Activated naive CD4-positive, alpha-beta T cell treated with anti-CD3 and anti-CD28 coated beads for 36 hours (primary cell): ENCODE data around the gene HCN1. TPM values are rescaled to one million over a fixed set of nuclear protein-coding genes. Genes with fewer than 3 reads are reported as not detected.
"Not testable (repeated sequence)": the region's sequence is repeated elsewhere in the genome, so short reads cannot be mapped to it uniquely, and the experiment has no call there.

Source experiments
- CTCF ChIA-PET: fragments of 350-600 bp; sonication (Branson Sonifier 250); formaldehyde crosslinking; loops from one replicate; lab custom pipeline; 2021; ENCODE audit warnings: antibody characterized with exemption; lab: Charles Lee
- DNase-seq: peaks from one replicate; pipeline ENCODE4 v3.0.0-alpha.2; 2020
- H3K27ac Mint-ChIP-seq: one replicate; pipeline ENCODE4 v1.8.0; 2021; ENCODE audit warnings: mild to moderate bottlenecking, mixed read lengths
- H3K27me3 Mint-ChIP-seq: one replicate; pipeline ENCODE4 v1.8.0; 2021; ENCODE audit warnings: low read depth, mixed read lengths
- H3K36me3 Mint-ChIP-seq: one replicate; pipeline ENCODE4 v1.8.0; 2021; ENCODE audit warnings: low read depth, mixed read lengths
- H3K4me1 Mint-ChIP-seq: one replicate; pipeline ENCODE4 v1.8.0; 2021; ENCODE audit warnings: low read depth, mixed read lengths
- H3K4me3 Mint-ChIP-seq: one replicate; pipeline ENCODE4 v1.8.0; 2021; ENCODE audit warnings: mild to moderate bottlenecking, moderate library complexity, mixed read lengths
- H3K9me3 Mint-ChIP-seq: one replicate; pipeline ENCODE4 v1.8.0; 2021; ENCODE audit warnings: mixed read lengths
- intact Hi-C: fragments of 100-400 bp; cut with micrococcal nuclease; formaldehyde crosslinking; loops from one replicate; pipeline ENCODE4 v1.15.1; 2023
- total RNA-seq, 2 experiments: library from RNA; stranded (reverse); gene quantifications; one replicate each; pipeline ENCODE4 v1.2.3, GENCODE V29; 2021

The HCN1 gene
- total RNA-seq, 2 experiments from 2014 or later = not detected

GRCh38 chr5:45604092-45604491 lies 92.1 kb downstream of the HCN1 start:
- H3K4me3 Mint-ChIP-seq = no peak overlapping the region
- peaks cover 8% of the 10 kb centered on the region for H3K9me3 Mint-ChIP-seq
- intact Hi-C loops = no loop called here
- H3K27ac Mint-ChIP-seq = no peak overlapping the region
- CTCF ChIA-PET = no interaction called here
- H3K27me3 Mint-ChIP-seq = no peaks in the 10 kb centered on the region
- DNase-seq = no peak
- H3K36me3 Mint-ChIP-seq = no peaks in the 10 kb centered on the region
- H3K4me1 Mint-ChIP-seq = no peaks in the 10 kb centered on the region

DNA sequence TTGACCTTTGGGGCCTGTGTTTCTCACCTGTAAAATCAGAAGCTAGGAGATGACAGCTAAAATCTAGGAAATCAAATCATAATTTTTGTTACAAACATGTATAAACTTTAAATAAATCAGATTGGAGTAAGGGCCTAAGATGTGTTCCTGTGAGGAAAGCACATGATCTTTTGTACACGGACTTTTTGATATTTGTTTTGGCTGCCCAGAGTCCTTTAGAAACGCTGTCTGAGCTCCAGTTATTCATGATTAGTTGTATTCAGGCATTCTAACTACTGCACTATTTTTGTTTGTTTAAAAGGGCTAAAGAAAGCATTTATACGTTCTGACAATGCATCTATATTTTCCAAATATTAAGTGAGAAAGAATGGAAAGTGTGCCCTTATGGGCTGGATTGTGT lies 94.8 kb downstream of the HCN1 start:
- Mint-ChIP-seq H3K27me3 (no peaks in the 10 kb centered on the region), H3K4me3 (no peak overlapping the region), H3K36me3 (no peaks in the 10 kb centered on the region), H3K9me3 (peaks cover 13% of the 10 kb centered on the region), H3K27ac (no peak overlapping the region), H3K4me1 (no peaks in the 10 kb centered on the region)
- no peak for DNase-seq
- CTCF ChIA-PET = no interaction called here
- intact Hi-C loops = no loop called here

DNA sequence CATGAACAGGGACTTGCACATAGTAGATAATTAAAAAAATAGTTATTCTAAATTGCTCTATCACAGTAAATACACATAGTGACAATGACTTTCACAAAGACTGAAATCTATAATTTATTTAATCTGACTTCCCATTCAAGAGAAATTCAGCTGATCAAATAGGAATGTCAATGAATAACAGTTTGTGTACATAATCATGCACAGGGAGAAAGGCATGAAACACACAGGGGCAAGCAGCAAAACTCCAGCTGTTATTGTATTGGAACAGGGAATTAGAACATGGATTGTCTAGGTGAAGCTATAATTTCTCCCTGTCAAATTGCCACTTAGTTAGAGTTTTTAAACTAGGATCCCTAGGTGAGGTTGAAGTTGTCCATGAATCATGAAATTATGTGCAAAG lies 99.9 kb downstream of the HCN1 start:
- CTCF ChIA-PET = interaction anchor here (0.7 kb wide), 1 partner anchor 89 kb away, joined by 4 read pairs; no protein-coding TSS in a partner anchor
- intact Hi-C loops = no loop called here

DNA sequence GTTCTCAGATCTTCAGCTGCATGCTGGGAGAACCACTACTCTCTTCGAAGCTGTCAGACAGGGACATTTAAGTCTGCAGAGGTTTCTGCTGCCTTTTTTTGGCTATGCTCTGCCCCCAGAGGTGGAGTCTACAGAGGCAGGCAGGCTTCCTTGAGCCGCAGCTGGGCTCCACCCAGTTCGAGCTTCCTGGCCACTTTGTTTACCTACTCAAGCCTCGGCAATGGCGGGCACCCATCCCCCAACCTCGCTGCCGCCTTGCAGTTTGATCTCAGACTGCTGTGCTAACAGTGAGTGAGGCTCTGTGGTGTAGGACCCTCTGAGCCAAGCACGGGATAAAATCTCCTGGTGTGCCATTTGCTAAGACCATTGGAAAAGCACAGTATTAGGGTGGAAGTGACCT lies 110.2 kb downstream of the HCN1 start:
- peaks cover 24% of the 10 kb centered on the region for H3K9me3 Mint-ChIP-seq
- H3K36me3 Mint-ChIP-seq, H3K27me3 Mint-ChIP-seq, H3K27ac Mint-ChIP-seq, CTCF ChIA-PET, DNase-seq, H3K4me1 Mint-ChIP-seq, H3K4me3 Mint-ChIP-seq, intact Hi-C loops: not testable (repeated sequence)

More for the DNA sequence above, 99.9 kb downstream of the HCN1 start:
- no peak for DNase-seq
- no peak overlapping the region for H3K27ac Mint-ChIP-seq
- H3K4me1 Mint-ChIP-seq = no peaks in the 10 kb centered on the region
- H3K36me3 Mint-ChIP-seq = no peaks in the 10 kb centered on the region
- H3K9me3 Mint-ChIP-seq = peaks cover 14% of the 10 kb centered on the region
- no peak overlapping the region for H3K4me3 Mint-ChIP-seq
- no peaks in the 10 kb centered on the region for H3K27me3 Mint-ChIP-seq

- no peak overlapping the region for H3K27ac Mint-ChIP-seq
- no peak overlapping the region for H3K4me3 Mint-ChIP-seq
- no peaks in the 10 kb centered on the region for H3K4me1 Mint-ChIP-seq
- no peaks in the 10 kb centered on the region for H3K27me3 Mint-ChIP-seq
- no peak for DNase-seq
- CTCF ChIA-PET = no interaction called here
- no peaks in the 10 kb centered on the region for H3K36me3 Mint-ChIP-seq
- intact Hi-C loops = no loop called here
- peaks cover 17% of the 10 kb centered on the region for H3K9me3 Mint-ChIP-seq
Measured at GRCh38 chr5:45578270-45578669, 117.9 kb downstream of the HCN1 start.

- intact Hi-C loops = no loop called here
- Mint-ChIP-seq H3K36me3 (no peaks in the 10 kb centered on the region), H3K4me3 (no peak overlapping the region), H3K4me1 (no peaks in the 10 kb centered on the region), H3K27ac (no peak overlapping the region), H3K27me3 (no peaks in the 10 kb centered on the region), H3K9me3 (peaks cover 15% of the 10 kb centered on the region)
- CTCF ChIA-PET = no interaction called here
- no peak for DNase-seq
Measured at GRCh38 chr5:45568813-45569212, 127.4 kb downstream of the HCN1 start.

- DNase-seq = no peak
- CTCF ChIA-PET = no interaction called here
- H3K27ac Mint-ChIP-seq = no peak overlapping the region
- no peaks in the 10 kb centered on the region for H3K27me3 Mint-ChIP-seq
- no peak overlapping the region for H3K4me3 Mint-ChIP-seq
- H3K4me1 Mint-ChIP-seq = no peaks in the 10 kb centered on the region
- H3K9me3 Mint-ChIP-seq = peaks cover 8% of the 10 kb centered on the region
- intact Hi-C loops = no loop called here
- no peaks in the 10 kb centered on the region for H3K36me3 Mint-ChIP-seq
Measured at GRCh38 chr5:45542421-45542820, 153.8 kb downstream of the HCN1 start.

- CTCF ChIA-PET = no interaction called here
- Mint-ChIP-seq H3K4me3 (no peak overlapping the region), H3K9me3 (peaks cover 5% of the 10 kb centered on the region), H3K27me3 (no peaks in the 10 kb centered on the region), H3K36me3 (no peaks in the 10 kb centered on the region), H3K27ac (no peak overlapping the region), H3K4me1 (no peaks in the 10 kb centered on the region)
- intact Hi-C loops = no loop called here
- DNase-seq = no peak
Measured at GRCh38 chr5:45533663-45534062, 162.5 kb downstream of the HCN1 start.

GRCh38 chr5:45532826-45533624 lies 163.2 kb downstream of the HCN1 start:
- CTCF ChIA-PET = no interaction called here
- Mint-ChIP-seq H3K9me3 (peaks cover 5% of the 10 kb centered on the region), H3K36me3 (no peaks in the 10 kb centered on the region), H3K4me3 (no peak overlapping the region), H3K4me1 (no peaks in the 10 kb centered on the region), H3K27ac (no peak overlapping the region), H3K27me3 (no peaks in the 10 kb centered on the region)
- intact Hi-C loops = no loop called here
- DNase-seq = no peak

- CTCF ChIA-PET = no interaction called here
- no peak overlapping the region for H3K4me3 Mint-ChIP-seq
- no peak overlapping the region for H3K27ac Mint-ChIP-seq
- DNase-seq = peak; percentile 7
- H3K4me1 Mint-ChIP-seq = no peaks in the 10 kb centered on the region
- intact Hi-C loops = loop anchor here (2.0 kb wide), 1 partner anchor 482 kb away; no protein-coding TSS in a partner anchor
- H3K36me3 Mint-ChIP-seq = no peaks in the 10 kb centered on the region
- peaks cover 3% of the 10 kb centered on the region for H3K9me3 Mint-ChIP-seq
- no peaks in the 10 kb centered on the region for H3K27me3 Mint-ChIP-seq
Measured at GRCh38 chr5:45521067-45521466, 175.1 kb downstream of the HCN1 start.

DNA sequence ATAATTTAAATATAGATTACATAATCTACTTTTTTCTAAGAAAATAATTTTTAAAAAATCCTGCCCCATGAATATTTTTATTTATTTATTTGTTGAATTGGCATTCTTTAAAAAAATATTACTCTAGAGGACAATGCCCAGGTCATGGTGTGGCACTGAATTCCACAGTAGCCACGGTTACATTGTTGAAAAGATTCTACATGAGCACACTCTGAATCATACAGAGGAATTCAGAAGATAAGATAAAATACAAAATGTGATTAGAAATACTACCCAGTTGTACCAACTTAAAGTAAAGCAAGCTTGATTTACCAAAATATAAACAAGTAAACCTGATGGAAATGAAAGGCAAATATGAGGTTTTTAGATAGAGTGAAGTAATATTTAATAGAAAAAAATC lies 183.7 kb downstream of the HCN1 start:
- no peak for DNase-seq
- intact Hi-C loops = no loop called here
- H3K27ac Mint-ChIP-seq = no peak overlapping the region
- H3K4me1 Mint-ChIP-seq = no peaks in the 10 kb centered on the region
- CTCF ChIA-PET = no interaction called here
- H3K27me3 Mint-ChIP-seq = no peaks in the 10 kb centered on the region
- no peaks in the 10 kb centered on the region for H3K36me3 Mint-ChIP-seq
- H3K9me3 Mint-ChIP-seq = peaks cover 6% of the 10 kb centered on the region
- no peak overlapping the region for H3K4me3 Mint-ChIP-seq

DNA sequence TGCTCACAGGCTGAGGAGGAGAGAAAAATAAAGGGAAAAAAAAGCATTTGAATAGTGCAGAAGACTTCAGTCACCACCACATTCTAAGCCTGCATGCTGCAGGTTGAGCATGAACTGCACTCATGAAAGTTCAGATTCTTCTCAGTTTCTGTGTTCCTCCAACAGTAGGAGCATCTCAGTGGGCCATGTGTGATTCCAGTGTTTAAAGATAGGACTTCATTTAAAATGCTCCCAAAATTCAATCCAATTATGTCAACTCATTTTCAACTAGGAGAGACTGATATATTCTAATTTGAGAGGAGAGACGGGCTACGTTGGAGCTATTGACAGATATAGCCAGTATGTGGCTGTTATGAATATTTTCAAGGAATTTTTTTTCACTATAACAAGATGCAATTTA lies 186.8 kb downstream of the HCN1 start:
- Mint-ChIP-seq H3K4me3 (no peak overlapping the region), H3K27ac (no peak overlapping the region), H3K9me3 (peaks cover 3% of the 10 kb centered on the region), H3K36me3 (no peaks in the 10 kb centered on the region), H3K4me1 (no peaks in the 10 kb centered on the region), H3K27me3 (no peaks in the 10 kb centered on the region)
- CTCF ChIA-PET = no interaction called here
- no peak for DNase-seq
- intact Hi-C loops = no loop called here

DNA sequence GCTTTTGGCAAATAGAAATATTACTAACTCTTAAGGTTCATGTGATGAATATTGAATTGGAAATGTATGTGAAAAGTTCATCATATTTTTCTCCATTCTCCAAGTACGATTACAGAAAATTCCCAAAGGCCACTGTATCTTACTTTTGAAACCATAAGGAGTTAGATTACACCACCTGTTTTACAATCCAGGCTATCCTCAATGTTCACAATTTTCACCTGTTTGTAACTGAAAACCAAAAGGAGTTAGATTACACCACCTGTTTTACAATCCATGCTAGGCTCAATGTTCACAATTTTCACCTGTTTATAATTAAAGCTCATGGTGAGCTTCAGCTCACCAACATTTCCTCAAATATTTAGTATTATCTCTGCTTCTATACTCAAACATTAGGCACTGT lies 188.0 kb downstream of the HCN1 start:
- H3K27me3 Mint-ChIP-seq = no peaks in the 10 kb centered on the region
- no peak overlapping the region for H3K4me3 Mint-ChIP-seq
- no peak overlapping the region for H3K27ac Mint-ChIP-seq
- intact Hi-C loops = no loop called here
- H3K36me3 Mint-ChIP-seq = no peaks in the 10 kb centered on the region
- no peaks in the 10 kb centered on the region for H3K4me1 Mint-ChIP-seq
- DNase-seq = no peak
- CTCF ChIA-PET = no interaction called here
- H3K9me3 Mint-ChIP-seq = peaks cover 4% of the 10 kb centered on the region
